ENCODE results near the gene EPHA5. TPM values are rescaled to one million over a fixed set of nuclear protein-coding genes. Genes with fewer than 3 reads are reported as not detected.

Gene EPHA5
- total RNA-seq, 1 donor from 2014 or later, result 0.94 TPM

- Mint-ChIP-seq H3K27me3 (ENCODE audit: low read depth) (no peaks in the 10 kb centered on the region), H3K4me3 (no peak overlapping the region), H3K27ac (no peak overlapping the region), H3K36me3 (no peaks in the 10 kb centered on the region), H3K9me3 (no peaks in the 10 kb centered on the region), H3K4me1 (peaks cover 13% of the 10 kb centered on the region)
- no peak for DNase-seq (ENCODE audit: low spot score in 2 of 2, unreplicated experiment in 2 of 2)
- TF ChIP-seq, protein P1, sequence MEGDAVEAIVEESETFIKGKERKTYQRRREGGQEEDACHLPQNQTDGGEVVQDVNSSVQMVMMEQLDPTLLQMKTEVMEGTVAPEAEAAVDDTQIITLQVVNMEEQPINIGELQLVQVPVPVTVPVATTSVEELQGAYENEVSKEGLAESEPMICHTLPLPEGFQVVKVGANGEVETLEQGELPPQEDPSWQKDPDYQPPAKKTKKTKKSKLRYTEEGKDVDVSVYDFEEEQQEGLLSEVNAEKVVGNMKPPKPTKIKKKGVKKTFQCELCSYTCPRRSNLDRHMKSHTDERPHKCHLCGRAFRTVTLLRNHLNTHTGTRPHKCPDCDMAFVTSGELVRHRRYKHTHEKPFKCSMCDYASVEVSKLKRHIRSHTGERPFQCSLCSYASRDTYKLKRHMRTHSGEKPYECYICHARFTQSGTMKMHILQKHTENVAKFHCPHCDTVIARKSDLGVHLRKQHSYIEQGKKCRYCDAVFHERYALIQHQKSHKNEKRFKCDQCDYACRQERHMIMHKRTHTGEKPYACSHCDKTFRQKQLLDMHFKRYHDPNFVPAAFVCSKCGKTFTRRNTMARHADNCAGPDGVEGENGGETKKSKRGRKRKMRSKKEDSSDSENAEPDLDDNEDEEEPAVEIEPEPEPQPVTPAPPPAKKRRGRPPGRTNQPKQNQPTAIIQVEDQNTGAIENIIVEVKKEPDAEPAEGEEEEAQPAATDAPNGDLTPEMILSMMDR (IDR thresholded peaks at IDR 0.05; ENCODE audit: unreplicated experiment), result no peak
These were observed 19.3 kb downstream of the EPHA5 start for GRCh38 chr4:65651031-65651430.

DNA sequence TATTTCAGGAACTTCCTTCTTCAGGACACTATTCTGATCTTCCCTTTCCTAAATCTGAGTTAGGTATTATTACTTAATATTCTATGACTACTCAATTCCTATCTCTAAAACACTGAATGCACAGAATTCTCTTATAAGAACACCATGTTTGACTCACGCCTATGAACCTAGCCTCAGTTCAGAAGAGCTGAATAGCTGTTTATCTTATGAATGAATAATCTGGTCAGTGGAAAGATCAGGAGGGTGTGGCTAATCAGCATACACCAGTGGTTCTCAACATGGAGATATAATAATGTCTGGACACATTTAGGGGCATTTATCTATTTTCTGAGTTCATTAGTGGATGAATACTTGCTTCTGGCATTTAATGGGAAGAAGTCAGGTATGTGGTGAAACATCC, 24.2 kb downstream of the EPHA5 start:
- no peaks in the 10 kb centered on the region for H3K9me3 Mint-ChIP-seq
- no peak overlapping the region for H3K27ac Mint-ChIP-seq
- H3K36me3 Mint-ChIP-seq, result no peaks in the 10 kb centered on the region
- H3K27me3 Mint-ChIP-seq (ENCODE audit: low read depth), result no peaks in the 10 kb centered on the region
- DNase-seq (ENCODE audit: low spot score in 2 of 2, unreplicated experiment in 2 of 2), result no peak
- H3K4me1 Mint-ChIP-seq, result peaks cover 16% of the 10 kb centered on the region
- H3K4me3 Mint-ChIP-seq, result no peak overlapping the region
- TF ChIP-seq, protein P1 (IDR thresholded peaks at IDR 0.05; ENCODE audit: unreplicated experiment), result no peak

DNA sequence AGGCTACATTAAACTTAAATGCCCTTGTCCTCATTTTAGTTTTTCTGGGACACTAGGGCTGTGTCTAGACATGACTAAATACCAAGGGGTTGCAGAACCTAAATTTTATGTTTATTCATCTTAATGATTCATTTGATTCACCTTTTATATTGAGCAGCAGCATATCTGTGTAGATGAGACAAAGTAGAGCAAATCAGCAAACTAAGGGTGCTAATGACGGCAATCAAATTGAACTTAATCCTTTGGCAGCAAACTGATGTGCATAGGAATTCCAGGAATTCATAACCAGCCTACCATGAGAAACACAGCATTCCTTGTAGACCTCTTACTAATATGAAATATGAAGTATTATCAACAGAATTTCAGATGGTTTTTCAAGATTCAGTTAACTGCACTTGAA, 25.1 kb downstream of the EPHA5 start:
- H3K27me3 Mint-ChIP-seq (ENCODE audit: low read depth), result no peaks in the 10 kb centered on the region
- no peak for DNase-seq (ENCODE audit: low spot score in 2 of 2, unreplicated experiment in 2 of 2)
- TF ChIP-seq, protein P1 (IDR thresholded peaks at IDR 0.05; ENCODE audit: unreplicated experiment), result no peak
- no peak overlapping the region for H3K27ac Mint-ChIP-seq
- H3K4me1 Mint-ChIP-seq, result peaks cover 9% of the 10 kb centered on the region
- no peaks in the 10 kb centered on the region for H3K36me3 Mint-ChIP-seq
- no peak overlapping the region for H3K4me3 Mint-ChIP-seq
- no peaks in the 10 kb centered on the region for H3K9me3 Mint-ChIP-seq

GRCh38 chr4:65635051-65635821, 35.1 kb downstream of the EPHA5 start:
- Mint-ChIP-seq H3K36me3 (no peaks in the 10 kb centered on the region), H3K27me3 (ENCODE audit: low read depth) (no peaks in the 10 kb centered on the region), H3K27ac (peak overlapping the region; percentile 67), H3K4me3 (no peak overlapping the region), H3K4me1 (peaks cover 27% of the 10 kb centered on the region), H3K9me3 (no peaks in the 10 kb centered on the region)
- DNase-seq (ENCODE audit: low spot score in 2 of 2, unreplicated experiment in 2 of 2), result no peak
- TF ChIP-seq, protein P1 (IDR thresholded peaks at IDR 0.05; ENCODE audit: unreplicated experiment), result no peak

GRCh38 chr4:65624651-65625050, 45.6 kb downstream of the EPHA5 start:
- Mint-ChIP-seq H3K27ac (no peak overlapping the region), H3K4me3 (no peak overlapping the region), H3K4me1 (no peaks in the 10 kb centered on the region), H3K9me3 (no peaks in the 10 kb centered on the region), H3K36me3 (no peaks in the 10 kb centered on the region), H3K27me3 (ENCODE audit: low read depth) (no peaks in the 10 kb centered on the region)
- no peak for DNase-seq (ENCODE audit: low spot score in 2 of 2, unreplicated experiment in 2 of 2)
- TF ChIP-seq, protein P1 (IDR thresholded peaks at IDR 0.05; ENCODE audit: unreplicated experiment), result no peak
